Measurements from ENCODE around the gene MAP1LC3A.

GRCh38 chr20:34527016-34527415 is 31.5 kb upstream of the MAP1LC3A start:
- TF ChIP-seq EP300 (IDR thresholded peaks at IDR 0.05) (no peak), CTCF (IDR thresholded peaks at IDR 0.05) (no peak), POLR2A (IDR thresholded peaks at IDR 0.05) (no peak)

Measured in suprapubic skin (tissue), 3 donors.